GM12878 (cell line): ENCODE results near the gene CREB5. TPM values are rescaled to one million over a fixed set of nuclear protein-coding genes. Genes with fewer than 3 reads are reported as not detected.

Source experiments
- ATAC-seq: fragments of 200-7000 bp; cut with Tn5 transposase; 3 replicates; pipeline ENCODE4 v1.9.1; 2020; ENCODE audit warnings: mild to moderate bottlenecking, moderate library complexity
- BruUV-seq: library from RNA; stranded (reverse); fragments of 400-500 nt; replicated peaks from 2 replicates; lab custom pipeline; 2021; lab: Mats Ljungman, UMichigan
- CTCF ChIA-PET: fragments of 300-600 bp; sonication (Branson Sonifier 250); formaldehyde crosslinking; extraction: SDS; loops from one replicate; lab custom pipeline; 2021; ENCODE audit warnings: inconsistent platforms; lab: Yijun Ruan, JAX
- POLR2A ChIA-PET: fragments of 350-600 bp; formaldehyde crosslinking; extraction: SDS; loops from one replicate; lab custom pipeline; 2021; ENCODE audit warnings: inconsistent platforms; lab: Charles Lee
- RAD21 ChIA-PET: fragments of 300-600 bp; sonication (Branson Sonifier 250); formaldehyde crosslinking; loops from one replicate; lab custom pipeline; 2023; ENCODE audit warnings: antibody characterized with exemption; ENCODE audit not compliant: unreplicated experiment; lab: Charles Lee
- SMC1A ChIA-PET: fragments of 300-600 bp; sonication (Branson Sonifier 250); formaldehyde crosslinking; loops from one replicate; lab custom pipeline; 2023; ENCODE audit not compliant: unreplicated experiment, uncharacterized antibody; lab: Charles Lee
- DNase-seq: peaks from one replicate; pipeline ENCODE4 v3.0.0-alpha.2; 2011; ENCODE audit warnings: low read depth, low spot score
- FAIRE-seq: peaks from 3 replicates; lab custom pipeline; 2011; peaks lifted over from hg19 to GRCh38; lab: Jason Lieb, UNC
- H2AFZ ChIP-seq: 2 replicates; pipeline ENCODE4 v1.6.0; 2011; ENCODE audit warnings: low read depth, low read length, control low read depth; ENCODE audit not compliant: control insufficient read depth
- H3K27ac ChIP-seq: 2 replicates; pipeline ENCODE4 v1.5.1; 2011; ENCODE audit warnings: control low read depth; ENCODE audit not compliant: control insufficient read depth, insufficient read depth
- H3K27me3 ChIP-seq, 2 experiments: replicated peaks in 1 of 2; 2 replicates each; pipeline versions ENCODE4 v1.6.0 to v1.6.1; 2011; ENCODE audit warnings: low read length in 1 of 2; ENCODE audit not compliant: control insufficient read depth in 2 of 2, insufficient read depth in 2 of 2
- H3K36me3 ChIP-seq, 2 experiments: 2 replicates each; pipeline ENCODE4 v1.5.1; 2011; ENCODE audit warnings: low read length in 1 of 2; ENCODE audit not compliant: control insufficient read depth in 2 of 2, insufficient read depth in 2 of 2
- H3K4me1 ChIP-seq: 2 replicates; pipeline ENCODE4 v1.6.1; 2011; ENCODE audit warnings: mild to moderate bottlenecking, low read length, moderate library complexity, mixed read lengths; ENCODE audit not compliant: control insufficient read depth, insufficient read depth
- H3K4me2 ChIP-seq: 2 replicates; pipeline ENCODE4 v1.6.0; 2011; ENCODE audit warnings: control low read depth; ENCODE audit not compliant: control insufficient read depth, insufficient read depth
- H3K4me3 ChIP-seq: fragments of 200-600 bp; sonication (generic); 2 replicates; pipeline ENCODE4 v1.5.1; 2016
- H3K79me2 ChIP-seq: 2 replicates; pipeline ENCODE4 v1.6.0; 2011; ENCODE audit warnings: low read length; ENCODE audit not compliant: control insufficient read depth, insufficient read depth
- H3K9ac ChIP-seq: 2 replicates; pipeline ENCODE4 v1.8.0; 2011; ENCODE audit warnings: low read length, control low read depth, mixed read lengths; ENCODE audit not compliant: control insufficient read depth, insufficient read depth
- H3K9me3 ChIP-seq: replicated peaks from 3 replicates; pipeline ENCODE4 v1.5.1; 2011; ENCODE audit warnings: mild to moderate bottlenecking, low read length; ENCODE audit not compliant: control insufficient read depth, insufficient read depth
- H4K20me1 ChIP-seq: 2 replicates; pipeline ENCODE4 v1.6.0; 2011; ENCODE audit not compliant: control insufficient read depth, insufficient read depth
- IKZF2 ChIP-seq, 2 experiments: fragments of 450-650 bp; IDR thresholded peaks; 2 replicates each; pipeline ENCODE4 v1.6.1; 2017; ENCODE audit warnings: mild to moderate bottlenecking in 2 of 2, moderate library complexity in 2 of 2
- KAT2A ChIP-seq: conservative IDR thresholded peaks from 2 replicates; pipeline ENCODE4 v1.6.1; 2011; ENCODE audit warnings: low read depth, low read length; ENCODE audit not compliant: control insufficient read depth
- KDM1A ChIP-seq: fragments of 200-600 bp; sonication (generic); IDR thresholded peaks from 2 replicates; pipeline ENCODE4 v1.6.1; 2016; ENCODE audit warnings: borderline replicate concordance
- NFYB ChIP-seq: IDR thresholded peaks from 2 replicates; pipeline ENCODE4 v1.6.1; 2011; ENCODE audit warnings: low read depth, mild to moderate bottlenecking, low read length, improper control_type of control experiment, moderate library complexity; ENCODE audit not compliant: insufficient read depth
- SMAD5 ChIP-seq: IDR thresholded peaks from 2 replicates; pipeline ENCODE4 v1.6.1; 2016; ENCODE audit warnings: antibody characterized with exemption, low read depth
- WGBS: methylation state at CpG from one replicate; pipeline ENCODE4 v1.1.6; 2016; ENCODE audit warnings: low lambda C conversion rate; ENCODE audit not compliant: insufficient replicate concordance, insufficient coverage; ENCODE audit errors: missing lambda C conversion rate; 5-methylcytosine and 5-hydroxymethylcytosine counted together
- in situ Hi-C: fragments of 300-500 bp; cut with MboI; formaldehyde crosslinking; loops from 9 replicates; pipeline ENCODE4 v1.14.3; 2018; ENCODE audit warnings: mixed read lengths
- intact Hi-C: fragments of 100-400 bp; cut with micrococcal nuclease; formaldehyde crosslinking; loops from one replicate; pipeline ENCODE4 v1.14.2; 2022; ENCODE audit not compliant: unreplicated experiment
- polyA plus RNA-seq, 11 experiments: library from polyadenylated mRNA; depleted of rRNA in 4 of 11; unstranded in 6 of 11; stranded (reverse) in 5 of 11; fragments of >200 nt; fragmentation: Nextera tagmentation in 4 of 11; fragmentation: Illumina TruSeq in 1 of 11; extraction: Ambion mirVana in 4 of 11; extraction: Trizol in 1 of 11; gene quantifications; 1 replicate in 1 of 11; 2 replicates in 10 of 11; pipeline versions ENCODE4 v1.2.1 to v1.2.3, GENCODE V29; 2011 to 2016; ENCODE audit warnings: inconsistent platforms in 2 of 11, missing spikeins in 2 of 11, low read depth in 1 of 11
- total RNA-seq, 4 experiments: library from RNA; depleted of rRNA in 3 of 4; stranded (reverse); fragments of >200 nt in 3 of 4; fragmentation: Illumina TruSeq in 1 of 4; extraction: Trizol in 1 of 4; gene quantifications; 2 replicates each; pipeline versions ENCODE4 v1.2.1 to v1.2.3, GENCODE V29; 2013 to 2021
- TF ChIP-seq, protein P1 (sequence below): fragments of 450-650 bp; conservative IDR thresholded peaks from 2 replicates; pipeline ENCODE4 v1.6.1; 2017; ENCODE audit warnings: mild to moderate bottlenecking, moderate library complexity
- TF ChIP-seq, protein P2 (sequence below): fragments of 450-650 bp; IDR thresholded peaks from 2 replicates; pipeline ENCODE4 v1.6.1; 2016; ENCODE audit warnings: mild to moderate bottlenecking

Gene CREB5
- total and polyA plus RNA-seq, 10 of the 15 experiments (the other 5 are each of a cell fraction or from before 2014, with no cell fraction given), result 12.9 to 74.1 (median 53.0) TPM

DNA sequence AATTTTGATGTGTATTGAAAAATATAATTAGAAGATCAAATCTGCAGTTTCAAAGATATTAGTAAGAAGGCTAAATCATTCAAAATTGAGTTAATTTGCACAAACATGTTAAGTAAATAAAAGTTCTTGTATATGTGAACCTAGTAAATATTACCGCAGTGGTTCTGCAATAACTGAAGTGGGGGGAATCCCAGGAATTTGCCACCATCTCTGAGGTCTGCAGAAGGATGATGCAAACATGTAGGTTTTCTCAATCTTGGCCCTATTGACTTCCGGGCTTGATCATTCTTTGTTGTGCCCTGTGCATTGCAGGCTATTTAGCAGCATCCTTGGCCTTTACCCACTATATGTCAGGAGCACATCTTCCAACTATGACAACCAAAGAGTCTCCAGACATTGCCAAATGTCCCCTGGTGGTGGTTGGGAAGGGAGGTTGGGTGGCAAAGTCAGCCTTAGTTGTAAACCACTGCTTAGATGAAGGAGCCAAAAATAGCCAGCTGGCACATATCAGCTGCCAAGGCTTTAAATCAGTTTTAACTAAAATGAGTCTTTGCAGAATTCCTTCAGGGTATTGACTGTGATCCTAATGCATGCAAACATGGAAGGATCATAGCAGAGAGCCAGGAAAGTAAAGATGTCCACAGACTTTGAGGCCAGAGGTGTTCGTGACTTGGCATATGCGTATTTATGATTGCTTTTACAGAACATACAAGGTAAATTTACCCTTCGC, 399.5 kb downstream of the CREB5 start:
- no peaks in the 10 kb centered on the region for H3K79me2 ChIP-seq
- RAD21 ChIA-PET, result no interaction called here
- no peak for FAIRE-seq
- H3K4me1 ChIP-seq, result peaks cover 47% of the 10 kb centered on the region
- TF ChIP-seq, protein P1, sequence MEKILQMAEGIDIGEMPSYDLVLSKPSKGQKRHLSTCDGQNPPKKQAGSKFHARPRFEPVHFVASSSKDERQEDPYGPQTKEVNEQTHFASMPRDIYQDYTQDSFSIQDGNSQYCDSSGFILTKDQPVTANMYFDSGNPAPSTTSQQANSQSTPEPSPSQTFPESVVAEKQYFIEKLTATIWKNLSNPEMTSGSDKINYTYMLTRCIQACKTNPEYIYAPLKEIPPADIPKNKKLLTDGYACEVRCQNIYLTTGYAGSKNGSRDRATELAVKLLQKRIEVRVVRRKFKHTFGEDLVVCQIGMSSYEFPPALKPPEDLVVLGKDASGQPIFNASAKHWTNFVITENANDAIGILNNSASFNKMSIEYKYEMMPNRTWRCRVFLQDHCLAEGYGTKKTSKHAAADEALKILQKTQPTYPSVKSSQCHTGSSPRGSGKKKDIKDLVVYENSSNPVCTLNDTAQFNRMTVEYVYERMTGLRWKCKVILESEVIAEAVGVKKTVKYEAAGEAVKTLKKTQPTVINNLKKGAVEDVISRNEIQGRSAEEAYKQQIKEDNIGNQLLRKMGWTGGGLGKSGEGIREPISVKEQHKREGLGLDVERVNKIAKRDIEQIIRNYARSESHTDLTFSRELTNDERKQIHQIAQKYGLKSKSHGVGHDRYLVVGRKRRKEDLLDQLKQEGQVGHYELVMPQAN, result no peak
- TF ChIP-seq, all 136 proteins: peak for 0
- ChIA-PET POLR2A (no interaction called here), SMC1A (no interaction called here), CTCF (interaction anchor here (1.6 kb wide), 1 partner anchor 58 kb away, joined by 3 read pairs; no protein-coding TSS in a partner anchor)
- in situ Hi-C loops (no loop called here), intact Hi-C loops (loop anchor here (10.0 kb wide), 1 partner anchor 327 kb away; no protein-coding TSS in a partner anchor)
- no peak overlapping the region for H3K4me2 ChIP-seq
- BruUV-seq, result no TSS peak
- no peak overlapping the region for H3K4me3 ChIP-seq
- 77% methylated on average over 5 of the region's 5 CpGs for whole genome bisulfite sequencing
- no peaks in the 10 kb centered on the region for H3K27me3 ChIP-seq
- no peak overlapping the region for H3K27ac ChIP-seq
- DNase-seq (no peak), ATAC-seq (no peak)
- H3K9ac ChIP-seq, result no peak overlapping the region
- H3K9me3 ChIP-seq, result no peaks in the 10 kb centered on the region
- no peaks in the 10 kb centered on the region for H4K20me1 ChIP-seq
- H2AFZ ChIP-seq, result no peak overlapping the region
- H3K36me3 ChIP-seq, result peaks cover 0 to 5% of the 10 kb centered on the region in 2 experiments; a peak in 2 of 4 replicates

DNA sequence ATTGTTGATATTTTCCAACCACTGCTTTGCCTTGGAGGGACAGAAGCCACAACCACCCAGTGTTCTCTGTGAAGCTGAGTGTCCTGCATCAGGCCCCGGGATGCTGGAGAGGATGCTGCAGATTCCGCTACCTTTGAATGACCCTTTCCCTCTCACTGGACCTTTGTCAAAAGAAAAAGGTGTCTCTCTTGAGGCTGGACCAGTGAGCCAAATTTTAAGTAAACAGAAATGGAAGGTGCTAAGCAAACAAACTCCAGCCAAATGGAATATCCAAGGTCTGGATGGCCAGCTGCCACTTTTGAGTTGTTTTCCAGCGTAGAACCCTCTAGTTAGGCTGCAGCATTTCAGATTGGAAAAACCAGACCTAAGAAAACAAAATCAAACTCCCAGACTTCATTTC, 400.3 kb downstream of the CREB5 start:
- intact Hi-C loops, result loop anchor here (10.0 kb wide), 1 partner anchor 328 kb away; no protein-coding TSS in a partner anchor
- in situ Hi-C loops, result no loop called here
- no peak overlapping the region for H2AFZ ChIP-seq
- no peak overlapping the region for H3K4me2 ChIP-seq
- DNase-seq (no peak), ATAC-seq (no peak), FAIRE-seq (no peak)
- CTCF ChIA-PET, result interaction anchor here (1.6 kb wide), 1 partner anchor 59 kb away, joined by 3 read pairs; no protein-coding TSS in a partner anchor
- RAD21 ChIA-PET, result no interaction called here
- H3K4me1 ChIP-seq, result peaks cover 50% of the 10 kb centered on the region
- H3K36me3 ChIP-seq, result peaks cover 0 to 5% of the 10 kb centered on the region in 2 experiments; a peak in 2 of 4 replicates
- WGBS, result 100% methylated on average over 3 of the region's 3 CpGs
- POLR2A ChIA-PET, result no interaction called here
- TF ChIP-seq SMAD5, result no peak
- no peak for TF ChIP-seq IKZF2 (IDR thresholded peaks at IDR 0.05)
- no peak for TF ChIP-seq KDM1A
- TF ChIP-seq, protein P2, sequence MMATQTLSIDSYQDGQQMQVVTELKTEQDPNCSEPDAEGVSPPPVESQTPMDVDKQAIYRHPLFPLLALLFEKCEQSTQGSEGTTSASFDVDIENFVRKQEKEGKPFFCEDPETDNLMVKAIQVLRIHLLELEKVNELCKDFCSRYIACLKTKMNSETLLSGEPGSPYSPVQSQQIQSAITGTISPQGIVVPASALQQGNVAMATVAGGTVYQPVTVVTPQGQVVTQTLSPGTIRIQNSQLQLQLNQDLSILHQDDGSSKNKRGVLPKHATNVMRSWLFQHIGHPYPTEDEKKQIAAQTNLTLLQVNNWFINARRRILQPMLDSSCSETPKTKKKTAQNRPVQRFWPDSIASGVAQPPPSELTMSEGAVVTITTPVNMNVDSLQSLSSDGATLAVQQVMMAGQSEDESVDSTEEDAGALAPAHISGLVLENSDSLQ, result no peak
- TF ChIP-seq KAT2A, result no peak
- no peak for TF ChIP-seq NFYB
- H4K20me1 ChIP-seq, result no peaks in the 10 kb centered on the region
- no peaks in the 10 kb centered on the region for H3K9me3 ChIP-seq
- H3K9ac ChIP-seq, result no peak overlapping the region
- H3K79me2 ChIP-seq, result no peaks in the 10 kb centered on the region
- no TSS peak for BruUV-seq
- SMC1A ChIA-PET, result no interaction called here
- H3K4me3 ChIP-seq, result no peak overlapping the region
- no peaks in the 10 kb centered on the region for H3K27me3 ChIP-seq
- H3K27ac ChIP-seq, result no peak overlapping the region
